IPS-NIHi7 (cell line): Measurements from ENCODE around the gene CALHM4.
A peak's percentile ranks its signal among the peaks of the same experiment; 100 is the strongest.

Experiments
- DNase-seq: peaks from one replicate; pipeline ENCODE4 v3.0.0; 2012; ENCODE audit warnings: mixed read lengths; ENCODE audit errors: extremely low spot score

CALHM4 gene

GRCh38 chr6:116536216-116536621 is 17.3 kb upstream of the CALHM4 start:
- DNase-seq: peak; percentile 52

GRCh38 chr6:116542426-116542825 is 11.1 kb upstream of the CALHM4 start:
- DNase-seq: no peak

- no peak for DNase-seq
Measured at GRCh38 chr6:116543149-116543548, 10.4 kb upstream of the CALHM4 start.

GRCh38 chr6:116545651-116546050 is 7.9 kb upstream of the CALHM4 start, which contains the start of gene TRAPPC3L:
TRAPPC3L (minus strand) TSS chr6:116545684; CDS start chr6:116545514, 170 bp downstream.
- no peak for DNase-seq

GRCh38 chr6:116547358-116547757 is 6.2 kb upstream of the CALHM4 start:
- no peak for DNase-seq

GRCh38 chr6:116550796-116551195 is 2.8 kb upstream of the CALHM4 start:
- no peak for DNase-seq

GRCh38 chr6:116556065-116556464 is 2.5 kb downstream of the CALHM4 start:
- DNase-seq: no peak

- no peak for DNase-seq
Measured at GRCh38 chr6:116556814-116557415, 3.4 kb downstream of the CALHM4 start.

- DNase-seq: no peak
Measured at GRCh38 chr6:116557893-116558292, 4.3 kb downstream of the CALHM4 start.

- DNase-seq: no peak
Measured at GRCh38 chr6:116560130-116560529, 6.6 kb downstream of the CALHM4 start.

GRCh38 chr6:116561377-116562018 is 7.9 kb downstream of the CALHM4 start:
- DNase-seq: peak; percentile 65

GRCh38 chr6:116562019-116562403 is 8.5 kb downstream of the CALHM4 start:
- DNase-seq: no peak

GRCh38 chr6:116562614-116563013 is 9.1 kb downstream of the CALHM4 start:
- DNase-seq: no peak

GRCh38 chr6:116563830-116564229 is 10.3 kb downstream of the CALHM4 start:
- DNase-seq: no peak

GRCh38 chr6:116564311-116564710 is 10.8 kb downstream of the CALHM4 start:
- no peak for DNase-seq

- no peak for DNase-seq
Measured at GRCh38 chr6:116564921-116565872, 11.6 kb downstream of the CALHM4 start.

GRCh38 chr6:116568111-116568510 is 14.6 kb downstream of the CALHM4 start:
- DNase-seq: no peak

- DNase-seq: no peak
Measured at GRCh38 chr6:116568821-116569755, 15.5 kb downstream of the CALHM4 start.

GRCh38 chr6:116570856-116571682 is 17.5 kb downstream of the CALHM4 start, which contains the start of gene RWDD1:
RWDD1 (plus strand) TSS chr6:116571504; CDS start chr6:116571583, 79 bp downstream.
- peak; percentile 98 for DNase-seq

GRCh38 chr6:116571683-116572000 is 18.1 kb downstream of the CALHM4 start:
- DNase-seq: no peak
